Measurements from ENCODE around the gene MEF2D.

- TF ChIP-seq CTCF (IDR thresholded peaks at IDR 0.05; ENCODE audit: low read length) (no peak), EZH2 (optimal IDR thresholded peaks at IDR 0.05; ENCODE audit: low read depth, low read length) (no peak)
These were observed 5.9 kb upstream of the MEF2D start for GRCh38 chr1:156506450-156506849.

Measured in MM.1S (cell line).